ENCODE results near the gene POGZ.

POGZ gene

GRCh38 chr1:151502859-151503780 lies 43.8 kb upstream of the POGZ start:
- Histone ChIP-seq H3K23ac (ENCODE audit: low read length in 2 of 2) (no peak overlapping the region), H2AK5ac (ENCODE audit: low read length, severe bottlenecking) (no peak overlapping the region), H3K36me3 (ENCODE audit: control insufficient read depth in 1 of 2, insufficient read depth in 2 of 2, low read depth in 1 of 2, low read length in 2 of 2) (no peaks in the 10 kb centered on the region), H2AFZ (ENCODE audit: low read depth, low read length) (no peak overlapping the region), H3K4ac (ENCODE audit: low read depth in 1 of 2, low read length in 2 of 2) (no peak overlapping the region), H2BK15ac (ENCODE audit: low read depth, poor library complexity, severe bottlenecking) (no peak overlapping the region), H3K9ac (ENCODE audit: low read length) (no peak overlapping the region), H3K27ac (ENCODE audit: low read length, poor library complexity, severe bottlenecking) (no peak overlapping the region), H3K14ac (ENCODE audit: low read length in 2 of 2) (no peak overlapping the region), H3K9me3 (ENCODE audit: control insufficient read depth, low read length) (no peaks in the 10 kb centered on the region), H3K79me1 (replicated peaks; ENCODE audit: low read length, poor library complexity, severe bottlenecking) (no peaks in the 10 kb centered on the region), H3K4me1 (ENCODE audit: control insufficient read depth, insufficient read depth, low read depth, low read length) (no peaks in the 10 kb centered on the region), H3K4me2 (ENCODE audit: low read length, poor library complexity, severe bottlenecking) (no peak overlapping the region), H3K4me3 (ENCODE audit: insufficient read depth in 1 of 2, low read depth in 1 of 2, low read length in 2 of 2) (no peak overlapping the region), H2BK12ac (ENCODE audit: low read length in 2 of 2) (no peak overlapping the region), H3K27me3 (ENCODE audit: control insufficient read depth in 1 of 2, insufficient read depth in 1 of 2, low read length in 2 of 2) (peaks cover 7 to 53% of the 10 kb centered on the region in 2 experiments), H3K18ac (ENCODE audit: low read depth in 1 of 2, low read length in 2 of 2) (no peak overlapping the region), H4K91ac (ENCODE audit: low read length) (no peak overlapping the region), H2BK120ac (ENCODE audit: low read depth, low read length) (no peak overlapping the region), H2BK5ac (ENCODE audit: low read depth, low read length, poor library complexity, severe bottlenecking) (no peak overlapping the region), H4K8ac (ENCODE audit: low read length) (no peak overlapping the region)
- DNase-seq: no peak
- WGBS: 65% methylated on average over 7 of the region's 7 CpGs

DNA sequence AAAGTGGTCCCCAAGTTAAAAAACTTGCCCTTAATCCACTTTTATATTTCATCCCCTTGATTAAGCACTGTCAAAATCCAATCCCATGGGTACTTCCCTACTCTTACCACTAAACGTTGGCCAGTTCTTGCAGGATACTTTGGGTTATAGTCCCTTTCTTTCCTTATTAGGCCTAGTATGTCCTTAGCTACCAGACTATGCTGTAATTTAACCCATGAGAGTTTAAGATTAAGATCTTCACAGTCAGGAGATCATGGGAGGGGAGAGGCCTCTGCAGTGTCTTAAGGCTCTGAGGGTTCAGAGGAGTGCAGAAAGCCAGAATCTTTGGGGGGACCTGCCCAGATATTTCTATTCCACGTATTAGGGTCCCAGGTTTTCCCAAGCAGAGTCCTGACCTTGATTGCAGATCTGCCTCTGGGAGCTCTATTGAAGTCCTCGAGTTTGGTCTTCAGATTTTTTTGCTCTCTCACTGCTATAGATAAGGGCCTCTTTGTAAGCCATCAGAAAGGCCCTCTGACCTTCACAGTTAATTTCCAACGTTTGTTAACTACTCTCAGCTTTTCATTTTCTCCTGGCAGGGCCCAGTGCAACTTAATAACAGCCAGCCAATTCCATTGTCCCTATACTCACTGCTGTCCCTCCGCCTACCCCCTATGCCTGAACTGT lies 42.9 kb upstream of the POGZ start:
- no peaks in the 10 kb centered on the region for H3K79me1 ChIP-seq (replicated peaks; ENCODE audit: low read length, poor library complexity, severe bottlenecking)
- H3K18ac ChIP-seq (ENCODE audit: low read depth in 1 of 2, low read length in 2 of 2): no peak overlapping the region
- no peak overlapping the region for H2BK5ac ChIP-seq (ENCODE audit: low read depth, low read length, poor library complexity, severe bottlenecking)
- no peak overlapping the region for H2AK5ac ChIP-seq (ENCODE audit: low read length, severe bottlenecking)
- DNase-seq: no peak
- H3K14ac ChIP-seq (ENCODE audit: low read length in 2 of 2): no peak overlapping the region
- H3K9ac ChIP-seq (ENCODE audit: low read length): no peak overlapping the region
- H3K23ac ChIP-seq (ENCODE audit: low read length in 2 of 2): no peak overlapping the region
- no peak overlapping the region for H3K4me2 ChIP-seq (ENCODE audit: low read length, poor library complexity, severe bottlenecking)
- no peak overlapping the region for H2BK120ac ChIP-seq (ENCODE audit: low read depth, low read length)
- H4K8ac ChIP-seq (ENCODE audit: low read length): no peak overlapping the region
- 64% methylated on average over 5 of the region's 5 CpGs for WGBS
- peaks cover 7 to 49% of the 10 kb centered on the region in 2 experiments for H3K27me3 ChIP-seq (ENCODE audit: control insufficient read depth in 1 of 2, insufficient read depth in 1 of 2, low read length in 2 of 2)
- H2BK15ac ChIP-seq (ENCODE audit: low read depth, poor library complexity, severe bottlenecking): no peak overlapping the region
- no peak overlapping the region for H4K91ac ChIP-seq (ENCODE audit: low read length)
- no peaks in the 10 kb centered on the region for H3K9me3 ChIP-seq (ENCODE audit: control insufficient read depth, low read length)
- no peak overlapping the region for H3K27ac ChIP-seq (ENCODE audit: low read length, poor library complexity, severe bottlenecking)
- no peak overlapping the region for H2BK12ac ChIP-seq (ENCODE audit: low read length in 2 of 2)
- no peak overlapping the region for H3K4me3 ChIP-seq (ENCODE audit: insufficient read depth in 1 of 2, low read depth in 1 of 2, low read length in 2 of 2)
- H3K4ac ChIP-seq (ENCODE audit: low read depth in 1 of 2, low read length in 2 of 2): no peak overlapping the region
- no peak overlapping the region for H2AFZ ChIP-seq (ENCODE audit: low read depth, low read length)
- no peaks in the 10 kb centered on the region for H3K4me1 ChIP-seq (ENCODE audit: control insufficient read depth, insufficient read depth, low read depth, low read length)
- H3K36me3 ChIP-seq (ENCODE audit: control insufficient read depth in 1 of 2, insufficient read depth in 2 of 2, low read depth in 1 of 2, low read length in 2 of 2): no peaks in the 10 kb centered on the region

DNA sequence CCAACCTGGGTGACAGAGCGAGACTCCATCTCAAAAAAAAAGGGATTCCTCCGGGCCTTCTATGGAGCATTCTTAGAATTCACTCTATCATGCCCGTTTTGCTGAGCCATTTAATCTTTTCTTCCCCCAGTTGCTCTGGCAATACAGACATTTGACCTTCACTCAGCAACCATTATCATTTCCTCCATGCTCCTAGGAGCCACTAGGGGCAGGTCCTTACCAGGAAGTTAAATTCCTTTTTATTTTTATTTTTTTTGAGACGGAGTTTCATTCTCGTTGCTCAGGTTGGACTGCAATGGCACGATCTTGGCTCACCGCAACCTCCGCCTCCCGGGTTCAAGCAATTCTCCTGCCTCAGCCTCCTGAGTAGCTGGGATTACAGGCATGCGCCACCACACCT lies 42.2 kb upstream of the POGZ start:
- Histone ChIP-seq H3K14ac (ENCODE audit: low read length in 2 of 2) (no peak overlapping the region), H3K27ac (ENCODE audit: low read length, poor library complexity, severe bottlenecking) (no peak overlapping the region), H2BK120ac (ENCODE audit: low read depth, low read length) (no peak overlapping the region), H2BK15ac (ENCODE audit: low read depth, poor library complexity, severe bottlenecking) (no peak overlapping the region), H3K27me3 (ENCODE audit: control insufficient read depth in 1 of 2, insufficient read depth in 1 of 2, low read length in 2 of 2) (peaks cover 7 to 44% of the 10 kb centered on the region in 2 experiments), H3K36me3 (ENCODE audit: control insufficient read depth in 1 of 2, insufficient read depth in 2 of 2, low read depth in 1 of 2, low read length in 2 of 2) (no peaks in the 10 kb centered on the region), H4K8ac (ENCODE audit: low read length) (no peak overlapping the region), H3K79me1 (replicated peaks; ENCODE audit: low read length, poor library complexity, severe bottlenecking) (no peaks in the 10 kb centered on the region), H2AFZ (ENCODE audit: low read depth, low read length) (no peak overlapping the region), H2BK12ac (ENCODE audit: low read length in 2 of 2) (no peak overlapping the region), H3K18ac (ENCODE audit: low read depth in 1 of 2, low read length in 2 of 2) (no peak overlapping the region), H3K23ac (ENCODE audit: low read length in 2 of 2) (no peak overlapping the region), H2BK5ac (ENCODE audit: low read depth, low read length, poor library complexity, severe bottlenecking) (no peak overlapping the region), H3K9ac (ENCODE audit: low read length) (no peak overlapping the region), H2AK5ac (ENCODE audit: low read length, severe bottlenecking) (no peak overlapping the region), H3K9me3 (ENCODE audit: control insufficient read depth, low read length) (no peaks in the 10 kb centered on the region), H4K91ac (ENCODE audit: low read length) (no peak overlapping the region), H3K4me1 (ENCODE audit: control insufficient read depth, insufficient read depth, low read depth, low read length) (no peaks in the 10 kb centered on the region), H3K4me2 (ENCODE audit: low read length, poor library complexity, severe bottlenecking) (no peak overlapping the region), H3K4ac (ENCODE audit: low read depth in 1 of 2, low read length in 2 of 2) (no peak overlapping the region), H3K4me3 (ENCODE audit: insufficient read depth in 1 of 2, low read depth in 1 of 2, low read length in 2 of 2) (no peak overlapping the region)
- WGBS: 79% methylated on average over 10 of the region's 10 CpGs
- no peak for DNase-seq

DNA sequence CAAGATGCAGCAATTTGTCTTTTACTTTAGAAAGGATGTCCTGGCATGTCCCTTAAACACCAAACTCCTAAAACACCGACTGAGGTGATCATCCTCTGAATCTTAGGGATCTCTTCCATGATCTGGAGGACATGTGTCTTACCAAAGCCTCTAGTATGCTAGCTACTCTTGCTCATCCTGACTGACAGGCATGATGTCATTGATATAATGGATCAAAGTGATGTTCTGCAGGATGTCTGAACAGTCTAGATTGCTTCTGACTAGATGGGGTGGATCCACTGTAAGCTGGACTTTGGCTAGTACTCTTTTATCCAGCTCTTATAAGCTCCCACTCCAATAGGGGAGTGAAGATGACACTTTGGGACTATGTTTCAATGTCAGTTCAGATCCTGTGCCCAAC lies 40.6 kb upstream of the POGZ start:
- H3K4me3 ChIP-seq (ENCODE audit: insufficient read depth in 1 of 2, low read depth in 1 of 2, low read length in 2 of 2): no peak overlapping the region
- no peak for DNase-seq
- H2BK120ac ChIP-seq (ENCODE audit: low read depth, low read length): no peak overlapping the region
- no peak overlapping the region for H2BK5ac ChIP-seq (ENCODE audit: low read depth, low read length, poor library complexity, severe bottlenecking)
- H3K14ac ChIP-seq (ENCODE audit: low read length in 2 of 2): no peak overlapping the region
- H3K27me3 ChIP-seq (ENCODE audit: control insufficient read depth in 1 of 2, insufficient read depth in 1 of 2, low read length in 2 of 2): peaks cover 4 to 31% of the 10 kb centered on the region in 2 experiments
- H3K9me3 ChIP-seq (ENCODE audit: control insufficient read depth, low read length): no peaks in the 10 kb centered on the region
- H2BK12ac ChIP-seq (ENCODE audit: low read length in 2 of 2): no peak overlapping the region
- H3K27ac ChIP-seq (ENCODE audit: low read length, poor library complexity, severe bottlenecking): no peak overlapping the region
- H2AK5ac ChIP-seq (ENCODE audit: low read length, severe bottlenecking): no peak overlapping the region
- H3K4ac ChIP-seq (ENCODE audit: low read depth in 1 of 2, low read length in 2 of 2): no peak overlapping the region
- H4K91ac ChIP-seq (ENCODE audit: low read length): no peak overlapping the region
- H3K4me1 ChIP-seq (ENCODE audit: control insufficient read depth, insufficient read depth, low read depth, low read length): no peaks in the 10 kb centered on the region
- no peaks in the 10 kb centered on the region for H3K36me3 ChIP-seq (ENCODE audit: control insufficient read depth in 1 of 2, insufficient read depth in 2 of 2, low read depth in 1 of 2, low read length in 2 of 2)
- H3K79me1 ChIP-seq (replicated peaks; ENCODE audit: low read length, poor library complexity, severe bottlenecking): no peaks in the 10 kb centered on the region
- H3K9ac ChIP-seq (ENCODE audit: low read length): no peak overlapping the region
- H2AFZ ChIP-seq (ENCODE audit: low read depth, low read length): no peak overlapping the region
- 80% methylated on average over 1 of the region's 1 CpG for WGBS
- no peak overlapping the region for H3K23ac ChIP-seq (ENCODE audit: low read length in 2 of 2)
- no peak overlapping the region for H3K18ac ChIP-seq (ENCODE audit: low read depth in 1 of 2, low read length in 2 of 2)
- no peak overlapping the region for H4K8ac ChIP-seq (ENCODE audit: low read length)
- H3K4me2 ChIP-seq (ENCODE audit: low read length, poor library complexity, severe bottlenecking): no peak overlapping the region
- no peak overlapping the region for H2BK15ac ChIP-seq (ENCODE audit: low read depth, poor library complexity, severe bottlenecking)
